GM10248 (cell line): ENCODE data around the gene RRM2.

Experiments used
- CTCF ChIA-PET: fragments of 300-600 bp; sonication (Branson Sonifier 250); formaldehyde crosslinking; extraction: SDS; loops from one replicate; lab custom pipeline; 2021; ENCODE audit warnings: antibody characterized with exemption; lab: Yijun Ruan, JAX
- POLR2A ChIA-PET: fragments of 350-650 bp; sonication (Branson Sonifier 250); formaldehyde crosslinking; extraction: SDS; loops from one replicate; lab custom pipeline; 2020; ENCODE audit warnings: antibody characterized with exemption; lab: Yijun Ruan, JAX
- DNase-seq: peaks from one replicate; pipeline ENCODE4 v3.0.0; 2012; ENCODE audit errors: extremely low spot score
- CTCF ChIP-seq: IDR thresholded peaks from 2 replicates; pipeline ENCODE4 v1.5.1; 2012; ENCODE audit warnings: mild to moderate bottlenecking, low read depth; ENCODE audit errors: extremely low read depth, missing control alignments, control extremely low read depth

RRM2 gene

GRCh38 chr2:10158681-10159080, 36.1 kb downstream of the RRM2 start:
- ChIA-PET POLR2A (no interaction called here), CTCF (interaction anchor here (0.9 to 2.1 kb wide), 5 partner anchors 13 to 276 kb away, joined by 3 to 12 read pairs (median 4); no protein-coding TSS in a partner anchor)
- no peak for DNase-seq
- TF ChIP-seq CTCF, result no peak

GRCh38 chr2:10159086-10159485, 36.5 kb downstream of the RRM2 start:
- no peak for TF ChIP-seq CTCF
- DNase-seq, result no peak
- ChIA-PET POLR2A (no interaction called here), CTCF (interaction anchor here (0.6 to 2.1 kb wide), 6 partner anchors 11 to 288 kb away, joined by 3 to 12 read pairs (median 4); no protein-coding TSS in a partner anchor)

- DNase-seq, result no peak
- POLR2A ChIA-PET, result no interaction called here
- TF ChIP-seq CTCF, result no peak
- CTCF ChIA-PET, result interaction anchor here (0.6 to 2.1 kb wide), 5 partner anchors 10 to 287 kb away, joined by 3 to 12 read pairs (median 4); no protein-coding TSS in a partner anchor
Measured at GRCh38 chr2:10159581-10160131, 37.1 kb downstream of the RRM2 start.

GRCh38 chr2:10160203-10160955, 37.8 kb downstream of the RRM2 start:
- POLR2A ChIA-PET, result no interaction called here
- CTCF ChIA-PET, result interaction anchor here (1.0 to 2.1 kb wide), 4 partner anchors 17 to 286 kb away, joined by 3 to 12 read pairs (median 4); no protein-coding TSS in a partner anchor
- no peak for DNase-seq
- no peak for TF ChIP-seq CTCF

- ChIA-PET POLR2A (no interaction called here), CTCF (interaction anchor here (1.2 kb wide), 1 partner anchor 248 kb away, joined by 3 read pairs; no protein-coding TSS in a partner anchor)
- no peak for TF ChIP-seq CTCF
- no peak for DNase-seq
Measured at GRCh38 chr2:10161206-10161931, 38.8 kb downstream of the RRM2 start.

GRCh38 chr2:10161961-10162441, 39.5 kb downstream of the RRM2 start:
- DNase-seq, result no peak
- CTCF ChIA-PET, result interaction anchor here (1.2 kb wide), 1 partner anchor 11 kb away, joined by 3 read pairs; no protein-coding TSS in a partner anchor

More at GRCh38 chr2:10161961-10162441, 39.5 kb downstream of the RRM2 start:
- no peak for TF ChIP-seq CTCF
- POLR2A ChIA-PET, result no interaction called here
